ENCODE results near the gene DCLRE1A. TPM values are rescaled to one million over a fixed set of nuclear protein-coding genes. Genes with fewer than 3 reads are reported as not detected.

Gene DCLRE1A
- total and polyA plus RNA-seq, 2 of the 13 experiments (the other 11 are each of a cell fraction or from before 2014, with no cell fraction given) = 6.2 to 19.6 TPM

- no peaks in the 10 kb centered on the region; a peak in 1 of 5 replicates for H3K27me3 ChIP-seq (ENCODE audit: control insufficient read depth in 1 of 2, insufficient read depth in 2 of 2, low read length in 2 of 2)
- no peak for ATAC-seq
- TF ChIP-seq ZNF878 (CRISPR knock-in tag; IDR thresholded peaks at IDR 0.05) (no peak), HOXD1 (CRISPR knock-in tag; IDR thresholded peaks at IDR 0.05) (no peak), EED (CRISPR knock-in tag; IDR thresholded peaks at IDR 0.05) (no peak), NONO (IDR thresholded peaks at IDR 0.05) (no peak), NONO (CRISPR knock-in tag; conservative IDR thresholded peaks at IDR 0.05) (no peak), MAZ (IDR thresholded peaks at IDR 0.05; ENCODE audit: borderline replicate concordance, low read depth, low read length) (no peak), MAZ (CRISPR knock-in tag; IDR thresholded peaks at IDR 0.05; ENCODE audit: low read depth) (no peak), LBX2 (CRISPR knock-in tag; IDR thresholded peaks at IDR 0.05; ENCODE audit: borderline replicate concordance) (no peak), ZNF282 (IDR thresholded peaks at IDR 0.05; ENCODE audit: partially characterized antibody) (no peak), HNF4G (IDR thresholded peaks at IDR 0.05; ENCODE audit: borderline replicate concordance, low read depth, low read length) (no peak), HNF4G (CRISPR knock-in tag; IDR thresholded peaks at IDR 0.05; ENCODE audit: borderline replicate concordance, low read depth) (no peak), RXRB (CRISPR knock-in tag; IDR thresholded peaks at IDR 0.05; ENCODE audit: borderline replicate concordance) (no peak), HNRNPK (IDR thresholded peaks at IDR 0.05; ENCODE audit: low read depth, low read length, poor library complexity, severe bottlenecking) (no peak), ATF7-NPFF (CRISPR knock-in tag; IDR thresholded peaks at IDR 0.05; ENCODE audit: low read depth) (no peak), ASH2L (IDR thresholded peaks at IDR 0.05; ENCODE audit: insufficient read length, low read depth, low read length) (no peak), PHF5A (CRISPR knock-in tag; IDR thresholded peaks at IDR 0.05; ENCODE audit: low read depth, unreplicated experiment) (no peak)
- TF ChIP-seq, protein P1, sequence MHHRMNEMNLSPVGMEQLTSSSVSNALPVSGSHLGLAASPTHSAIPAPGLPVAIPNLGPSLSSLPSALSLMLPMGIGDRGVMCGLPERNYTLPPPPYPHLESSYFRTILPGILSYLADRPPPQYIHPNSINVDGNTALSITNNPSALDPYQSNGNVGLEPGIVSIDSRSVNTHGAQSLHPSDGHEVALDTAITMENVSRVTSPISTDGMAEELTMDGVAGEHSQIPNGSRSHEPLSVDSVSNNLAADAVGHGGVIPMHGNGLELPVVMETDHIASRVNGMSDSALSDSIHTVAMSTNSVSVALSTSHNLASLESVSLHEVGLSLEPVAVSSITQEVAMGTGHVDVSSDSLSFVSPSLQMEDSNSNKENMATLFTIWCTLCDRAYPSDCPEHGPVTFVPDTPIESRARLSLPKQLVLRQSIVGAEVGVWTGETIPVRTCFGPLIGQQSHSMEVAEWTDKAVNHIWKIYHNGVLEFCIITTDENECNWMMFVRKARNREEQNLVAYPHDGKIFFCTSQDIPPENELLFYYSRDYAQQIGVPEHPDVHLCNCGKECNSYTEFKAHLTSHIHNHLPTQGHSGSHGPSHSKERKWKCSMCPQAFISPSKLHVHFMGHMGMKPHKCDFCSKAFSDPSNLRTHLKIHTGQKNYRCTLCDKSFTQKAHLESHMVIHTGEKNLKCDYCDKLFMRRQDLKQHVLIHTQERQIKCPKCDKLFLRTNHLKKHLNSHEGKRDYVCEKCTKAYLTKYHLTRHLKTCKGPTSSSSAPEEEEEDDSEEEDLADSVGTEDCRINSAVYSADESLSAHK (CRISPR knock-in tag; IDR thresholded peaks at IDR 0.05; ENCODE audit: borderline replicate concordance) = no peak
- TF ChIP-seq, protein P2, sequence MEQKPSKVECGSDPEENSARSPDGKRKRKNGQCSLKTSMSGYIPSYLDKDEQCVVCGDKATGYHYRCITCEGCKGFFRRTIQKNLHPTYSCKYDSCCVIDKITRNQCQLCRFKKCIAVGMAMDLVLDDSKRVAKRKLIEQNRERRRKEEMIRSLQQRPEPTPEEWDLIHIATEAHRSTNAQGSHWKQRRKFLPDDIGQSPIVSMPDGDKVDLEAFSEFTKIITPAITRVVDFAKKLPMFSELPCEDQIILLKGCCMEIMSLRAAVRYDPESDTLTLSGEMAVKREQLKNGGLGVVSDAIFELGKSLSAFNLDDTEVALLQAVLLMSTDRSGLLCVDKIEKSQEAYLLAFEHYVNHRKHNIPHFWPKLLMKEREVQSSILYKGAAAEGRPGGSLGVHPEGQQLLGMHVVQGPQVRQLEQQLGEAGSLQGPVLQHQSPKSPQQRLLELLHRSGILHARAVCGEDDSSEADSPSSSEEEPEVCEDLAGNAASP (CRISPR knock-in tag; IDR thresholded peaks at IDR 0.05; ENCODE audit: borderline replicate concordance) = no peak
- TF ChIP-seq, protein P3, sequence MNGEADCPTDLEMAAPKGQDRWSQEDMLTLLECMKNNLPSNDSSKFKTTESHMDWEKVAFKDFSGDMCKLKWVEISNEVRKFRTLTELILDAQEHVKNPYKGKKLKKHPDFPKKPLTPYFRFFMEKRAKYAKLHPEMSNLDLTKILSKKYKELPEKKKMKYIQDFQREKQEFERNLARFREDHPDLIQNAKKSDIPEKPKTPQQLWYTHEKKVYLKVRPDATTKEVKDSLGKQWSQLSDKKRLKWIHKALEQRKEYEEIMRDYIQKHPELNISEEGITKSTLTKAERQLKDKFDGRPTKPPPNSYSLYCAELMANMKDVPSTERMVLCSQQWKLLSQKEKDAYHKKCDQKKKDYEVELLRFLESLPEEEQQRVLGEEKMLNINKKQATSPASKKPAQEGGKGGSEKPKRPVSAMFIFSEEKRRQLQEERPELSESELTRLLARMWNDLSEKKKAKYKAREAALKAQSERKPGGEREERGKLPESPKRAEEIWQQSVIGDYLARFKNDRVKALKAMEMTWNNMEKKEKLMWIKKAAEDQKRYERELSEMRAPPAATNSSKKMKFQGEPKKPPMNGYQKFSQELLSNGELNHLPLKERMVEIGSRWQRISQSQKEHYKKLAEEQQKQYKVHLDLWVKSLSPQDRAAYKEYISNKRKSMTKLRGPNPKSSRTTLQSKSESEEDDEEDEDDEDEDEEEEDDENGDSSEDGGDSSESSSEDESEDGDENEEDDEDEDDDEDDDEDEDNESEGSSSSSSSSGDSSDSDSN (CRISPR knock-in tag; IDR thresholded peaks at IDR 0.05) = no peak
Measured at GRCh38 chr10:113859261-113859660, 5.4 kb upstream of the DCLRE1A start.

More at GRCh38 chr10:113859261-113859660, 5.4 kb upstream of the DCLRE1A start:
- POLR2A ChIA-PET = no interaction called here
- CTCF ChIA-PET (ENCODE audit: low intra/inter-chr PET ratio, low total read pairs) = no interaction called here
- DNase-seq (ENCODE audit: low spot score) = no peak
- intact Hi-C loops (cut with micrococcal nuclease; ENCODE audit: unreplicated experiment) = loop anchor here (5.0 kb wide), 1 partner anchor 313 kb away; the partner anchor contains the start of gene CCDC186
- H3K9me3 ChIP-seq (ENCODE audit: low read length) = no peaks in the 10 kb centered on the region
- peaks cover 16% of the 10 kb centered on the region for H3K4me1 ChIP-seq (ENCODE audit: insufficient read depth, low read length)
- no TSS peak for BruUV-seq (replicated peaks)
- peaks cover 2 to 28% of the 10 kb centered on the region in 2 experiments for H3K36me3 ChIP-seq (replicated peaks in 1 of 2; ENCODE audit: control insufficient read depth in 1 of 2, insufficient read depth in 2 of 2, low read length in 2 of 2)
- no peak overlapping the region for H3K4me2 ChIP-seq (ENCODE audit: low read depth, low read length)
- no peak for FAIRE-seq
- H4K20me1 ChIP-seq (ENCODE audit: insufficient read depth, low read length) = no peaks in the 10 kb centered on the region
- no peak overlapping the region for H3K9ac ChIP-seq (ENCODE audit: insufficient read depth, low read depth, low read length)
- no peak overlapping the region for H2AFZ ChIP-seq (ENCODE audit: low read length)
- 98% methylated on average over 2 of the region's 2 CpGs for WGBS (ENCODE audit: low lambda C conversion rate)
- peaks cover 36% of the 10 kb centered on the region for H3K79me2 ChIP-seq (ENCODE audit: insufficient read depth, low read length)
- no peak overlapping the region for H3K27ac ChIP-seq (ENCODE audit: extremely low read length, insufficient read depth, low read length)
- H3K4me3 ChIP-seq (replicated peaks in 1 of 3; ENCODE audit: insufficient read depth in 1 of 3, low read depth in 2 of 3, low read length in 3 of 3) = no peak overlapping the region
- in situ Hi-C loops (cut with HindIII; ENCODE audit: extremely low pct_ligation_motif_present, low pct_unique_long_range_greater_than_20kb) = no loop called here
